B cell (primary cell): ENCODE data around the gene SPINK5. TPM values are rescaled to one million over a fixed set of nuclear protein-coding genes. Genes with fewer than 3 reads are reported as not detected.

Experiments
- ATAC-seq: fragments of 200-7000 bp; cut with Tn5 transposase; one replicate; pipeline ENCODE4 v1.10.0; 2021; ENCODE audit warnings: low read depth, mild to moderate bottlenecking, moderate number of reproducible peaks, moderate library complexity
- CTCF ChIA-PET: fragments of 350-600 bp; sonication (Branson Sonifier 250); formaldehyde crosslinking; loops from one replicate; lab custom pipeline; 2021; ENCODE audit warnings: antibody characterized with exemption, inconsistent platforms; lab: Charles Lee
- POLR2A ChIA-PET: fragments of 350-600 bp; sonication (Branson Sonifier 250); formaldehyde crosslinking; loops from one replicate; lab custom pipeline; 2021; ENCODE audit warnings: antibody characterized with exemption; lab: Charles Lee
- DNase-seq: peaks from one replicate; pipeline ENCODE4 v3.0.0; 2013
- H2AFZ ChIP-seq: 2 replicates; pipeline ENCODE4 v1.6.1; 2012; ENCODE audit warnings: mild to moderate bottlenecking, low read depth, low read length; ENCODE audit not compliant: insufficient read depth, poor library complexity, severe bottlenecking
- H3K27ac ChIP-seq, 2 donors: 1 replicate in 1 of 2; 2 replicates in 1 of 2; pipeline ENCODE4 v1.5.1; 2012 to 2013; ENCODE audit warnings: low read length in 2 of 2, mild to moderate bottlenecking in 2 of 2, moderate library complexity in 1 of 2
- H3K27me3 ChIP-seq, 4 experiments: fragments of 200-600 bp in 1 of 4; sonication (generic) in 1 of 4; replicated peaks in 1 of 4; 1 replicate in 2 of 4; 2 replicates in 2 of 4; pipeline versions ENCODE4 v1.6.1 to v1.7.0; 2013 to 2016; ENCODE audit warnings: low read length in 3 of 4, mild to moderate bottlenecking in 2 of 4, mixed read lengths in 1 of 4, moderate library complexity in 1 of 4; ENCODE audit not compliant: insufficient read depth in 4 of 4, control insufficient read depth in 3 of 4; ENCODE audit errors: control extremely low read depth in 1 of 4
- H3K36me3 ChIP-seq, 2 experiments: replicated peaks in 1 of 2; 1 replicate in 1 of 2; 2 replicates in 1 of 2; pipeline versions ENCODE4 v1.6.1 to v1.7.1; 2013; ENCODE audit warnings: low read length in 1 of 2; ENCODE audit not compliant: insufficient read depth in 2 of 2, control insufficient read depth in 1 of 2; ENCODE audit errors: control extremely low read depth in 1 of 2, extremely low read depth in 1 of 2
- H3K4me1 ChIP-seq, 2 donors: fragments of 200-600 bp in 1 of 2; sonication (generic) in 1 of 2; 1 replicate in 1 of 2; 2 replicates in 1 of 2; pipeline versions ENCODE4 v1.5.1 to v1.6.1; 2013 to 2017; ENCODE audit warnings: low read length in 2 of 2; ENCODE audit not compliant: control insufficient read depth in 2 of 2, insufficient read depth in 2 of 2
- H3K4me2 ChIP-seq: replicated peaks from 2 replicates; pipeline ENCODE3; 2012; ENCODE audit warnings: mild to moderate bottlenecking, low read depth, low read length; ENCODE audit not compliant: poor library complexity, severe bottlenecking
- H3K4me3 ChIP-seq, 5 experiments: fragments of 200-600 bp in 1 of 5; sonication (generic) in 1 of 5; 1 replicate in 3 of 5; 2 replicates in 2 of 5; pipeline versions ENCODE4 v1.5.1 to v1.7.0; 2011 to 2016; ENCODE audit warnings: low read length in 4 of 5, mild to moderate bottlenecking in 4 of 5, low read depth in 2 of 5, control low read depth in 1 of 5, moderate library complexity in 1 of 5; ENCODE audit not compliant: insufficient read depth in 1 of 5; ENCODE audit errors: control extremely low read depth in 1 of 5, extremely low read depth in 1 of 5
- H3K79me2 ChIP-seq: fragments of 200-600 bp; sonication (generic); one replicate; pipeline ENCODE4 v1.6.0; 2016; ENCODE audit warnings: low read length; ENCODE audit not compliant: control insufficient read depth, insufficient read depth
- H3K9ac ChIP-seq: fragments of 200-600 bp; sonication (generic); 2 replicates; pipeline ENCODE4 v1.6.1; 2017; ENCODE audit warnings: mild to moderate bottlenecking, low read length, moderate library complexity
- H3K9me3 ChIP-seq, 3 donors: one replicate each; pipeline versions ENCODE4 v1.6.1 to v1.7.1; 2013; ENCODE audit warnings: low read length in 2 of 3; ENCODE audit not compliant: control insufficient read depth in 2 of 3, insufficient read depth in 1 of 3; ENCODE audit errors: control extremely low read depth in 1 of 3
- H4K20me1 ChIP-seq: 2 replicates; pipeline ENCODE4 v1.6.0; 2012; ENCODE audit warnings: mild to moderate bottlenecking, low read length; ENCODE audit not compliant: insufficient read depth, control insufficient read depth, poor library complexity, severe bottlenecking
- H3K27ac Mint-ChIP-seq: one replicate; pipeline ENCODE4 v1.8.0; 2021; ENCODE audit warnings: mixed read lengths
- H3K27me3 Mint-ChIP-seq: one replicate; pipeline ENCODE4 v1.8.0; 2021; ENCODE audit warnings: mixed read lengths
- H3K4me1 Mint-ChIP-seq: one replicate; pipeline ENCODE4 v1.8.0; 2021; ENCODE audit warnings: mixed read lengths
- H3K4me3 Mint-ChIP-seq: one replicate; pipeline ENCODE4 v1.8.0; 2021; ENCODE audit warnings: mixed read lengths
- H3K9me3 Mint-ChIP-seq: one replicate; pipeline ENCODE4 v1.8.0; 2022; ENCODE audit warnings: mixed read lengths; ENCODE audit not compliant: insufficient read depth
- CTCF ChIP-seq: fragments of 200-600 bp; IDR thresholded peaks from one replicate; pipeline ENCODE4 v1.8.0; 2022; ENCODE audit warnings: antibody characterized with exemption, mild to moderate bottlenecking
- EZH2 ChIP-seq: IDR thresholded peaks from 2 replicates; pipeline ENCODE4 v1.6.1; 2012; ENCODE audit warnings: borderline replicate concordance, low read depth, mild to moderate bottlenecking, moderate library complexity, low read length; ENCODE audit not compliant: insufficient read depth, poor library complexity, severe bottlenecking
- WGBS: methylation state at CpG from one replicate; pipeline ENCODE4 v1.1.5; 2013; ENCODE audit warnings: missing lambda C conversion rate; ENCODE audit not compliant: insufficient coverage; 5-methylcytosine and 5-hydroxymethylcytosine counted together
- intact Hi-C: fragments of 100-400 bp; cut with micrococcal nuclease; formaldehyde crosslinking; loops from one replicate; pipeline ENCODE4 v1.10.0; 2022
- polyA plus RNA-seq: library from polyadenylated mRNA; depleted of rRNA; stranded (reverse); fragments of >200 nt; gene quantifications from 2 replicates; pipeline ENCODE4 v1.2.3, GENCODE V29; 2012
- total RNA-seq, 2 donors: library from RNA; stranded (reverse); fragments of 120-200 nt in 1 of 2; gene quantifications; 1 replicate in 1 of 2; 2 replicates in 1 of 2; pipeline versions ENCODE4 v1.2.3 to v1.2.4, GENCODE V29; 2013 to 2022

SPINK5 gene
- total and polyA plus RNA-seq, 2 donors (not counting 1 experiment from before 2014, with no cell fraction given), result not detected

GRCh38 chr5:148163345-148163744, 99.6 kb downstream of the SPINK5 start:
- no peaks in the 10 kb centered on the region for H4K20me1 ChIP-seq
- H3K27me3 ChIP-seq, result no peaks in the 10 kb centered on the region
- H3K79me2 ChIP-seq, result no peaks in the 10 kb centered on the region
- Mint-ChIP-seq H3K4me3 (no peak overlapping the region), H3K27ac (no peak overlapping the region), H3K27me3 (peaks cover 3% of the 10 kb centered on the region), H3K9me3 (peaks cover 2% of the 10 kb centered on the region), H3K4me1 (no peaks in the 10 kb centered on the region)
- no peak overlapping the region for H3K9ac ChIP-seq
- H3K4me3 ChIP-seq, result no peak overlapping the region
- POLR2A ChIA-PET, result no interaction called here
- no peak overlapping the region for H3K27ac ChIP-seq
- no peaks in the 10 kb centered on the region for H3K9me3 ChIP-seq
- no peaks in the 10 kb centered on the region for H3K4me1 ChIP-seq
- ATAC-seq (no peak), DNase-seq (no peak)
- intact Hi-C loops, result no loop called here
- 80% methylated on average over 1 of the region's 1 CpG for WGBS
- TF ChIP-seq CTCF (no peak), EZH2 (no peak)
- CTCF ChIA-PET, result no interaction called here
- H2AFZ ChIP-seq, result no peak overlapping the region
- H3K4me2 ChIP-seq, result no peak overlapping the region
- H3K36me3 ChIP-seq, result no peaks in the 10 kb centered on the region

- H3K79me2 ChIP-seq, result no peaks in the 10 kb centered on the region
- H3K9me3 Mint-ChIP-seq, result no peaks in the 10 kb centered on the region
- H3K4me3 Mint-ChIP-seq, result no peak overlapping the region
- DNase-seq (no peak), ATAC-seq (no peak)
- POLR2A ChIA-PET, result no interaction called here
- no peaks in the 10 kb centered on the region for H3K27me3 ChIP-seq
- H3K36me3 ChIP-seq, result no peaks in the 10 kb centered on the region
- H2AFZ ChIP-seq, result no peak overlapping the region
- intact Hi-C loops, result no loop called here
- H3K27ac ChIP-seq, result no peak overlapping the region
- H3K4me2 ChIP-seq, result no peak overlapping the region
- no peak for TF ChIP-seq EZH2
- TF ChIP-seq CTCF, result no peak
- H3K9me3 ChIP-seq, result no peaks in the 10 kb centered on the region
- no peaks in the 10 kb centered on the region for H3K4me1 ChIP-seq
- no peak overlapping the region for H3K9ac ChIP-seq
- no CpG with 5 or more reads among the region's 4 CpGs for WGBS
- no peak overlapping the region for H3K27ac Mint-ChIP-seq
- CTCF ChIA-PET, result no interaction called here
- no peaks in the 10 kb centered on the region for H3K27me3 Mint-ChIP-seq
- H3K4me1 Mint-ChIP-seq, result no peaks in the 10 kb centered on the region
- no peaks in the 10 kb centered on the region for H4K20me1 ChIP-seq
- no peak overlapping the region for H3K4me3 ChIP-seq
Observed at GRCh38 chr5:148166550-148167283, 102.9 kb downstream of the SPINK5 start.
